GM18861 (cell line): ENCODE measurements around the gene PPP1R12B.
"Not testable (repeated sequence)": the region's sequence is repeated elsewhere in the genome, so short reads cannot be mapped to it uniquely, and the experiment has no call there.

Source experiments
- ATAC-seq: cut with Tn5 transposase; IDR thresholded peaks from one replicate; pipeline ENCODE4 v1.9.1; 2021; ENCODE audit not compliant: unreplicated experiment

The PPP1R12B gene

DNA sequence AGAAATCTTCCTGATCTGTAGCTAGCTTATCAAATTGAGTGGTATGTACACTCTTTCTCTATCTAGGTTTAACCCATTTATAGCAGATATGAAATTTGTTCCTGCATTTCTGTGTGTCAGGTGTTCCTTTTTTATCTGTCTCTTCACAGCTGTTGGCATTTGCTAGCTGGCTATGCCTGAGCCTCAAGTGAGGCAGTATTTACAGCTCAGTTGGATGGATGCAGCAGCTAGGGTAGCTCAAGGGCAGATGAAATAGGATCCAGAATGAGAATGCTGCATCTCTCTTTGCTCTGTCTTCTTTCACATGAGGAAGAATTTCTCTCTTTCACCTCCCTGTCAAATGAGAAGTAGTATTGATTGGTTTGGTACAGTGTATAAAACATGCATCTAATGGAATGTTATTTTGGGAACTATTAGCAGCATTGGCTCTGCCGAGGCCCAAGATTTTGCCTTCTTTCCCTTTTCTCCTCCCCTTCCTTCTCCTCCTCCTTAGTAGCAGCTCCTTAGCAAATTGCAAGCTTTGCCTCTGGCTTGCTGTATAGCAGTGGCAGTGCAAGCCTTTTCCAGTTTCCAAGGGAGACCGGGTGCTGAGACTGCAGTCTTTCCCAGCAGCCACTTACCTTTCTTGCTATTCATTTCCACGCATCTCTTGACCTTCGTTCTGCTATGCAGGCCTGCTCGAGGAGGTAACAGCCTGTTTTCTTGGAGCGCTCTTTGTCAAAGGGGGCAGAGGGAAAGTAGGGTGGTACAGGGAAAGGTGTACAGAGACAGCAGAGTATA, 125.0 kb downstream of the PPP1R12B start:
- ATAC-seq: not testable (repeated sequence)

GRCh38 chr1:202479661-202480060, 131.2 kb downstream of the PPP1R12B start:
- not testable (repeated sequence) for ATAC-seq

GRCh38 chr1:202480640-202481039, 132.1 kb downstream of the PPP1R12B start:
- ATAC-seq: not testable (repeated sequence)

GRCh38 chr1:202483362-202483761, 134.9 kb downstream of the PPP1R12B start:
- not testable (repeated sequence) for ATAC-seq

- ATAC-seq: not testable (repeated sequence)
Observed at GRCh38 chr1:202484032-202484431, 135.5 kb downstream of the PPP1R12B start.

DNA sequence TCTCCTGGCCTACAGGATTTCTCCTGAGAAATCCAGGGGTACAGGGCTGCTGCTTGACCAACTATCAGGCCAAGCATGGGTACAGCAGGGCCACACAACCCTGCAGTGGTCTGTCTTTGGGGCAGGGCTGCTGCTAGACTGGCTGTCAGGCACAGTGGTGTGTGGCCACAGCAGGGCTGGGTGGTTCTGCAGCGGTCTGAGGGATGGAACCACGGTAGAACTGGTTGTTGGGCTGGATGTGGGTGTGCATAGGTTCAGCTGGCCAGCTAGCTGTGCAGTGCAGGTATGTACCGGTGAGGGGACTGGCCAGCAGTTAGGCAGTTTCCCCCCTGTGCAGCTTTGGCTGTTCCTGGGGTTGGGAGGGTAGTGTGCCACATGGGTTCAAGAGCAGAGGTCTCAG, 136.3 kb downstream of the PPP1R12B start:
- ATAC-seq: not testable (repeated sequence)

DNA sequence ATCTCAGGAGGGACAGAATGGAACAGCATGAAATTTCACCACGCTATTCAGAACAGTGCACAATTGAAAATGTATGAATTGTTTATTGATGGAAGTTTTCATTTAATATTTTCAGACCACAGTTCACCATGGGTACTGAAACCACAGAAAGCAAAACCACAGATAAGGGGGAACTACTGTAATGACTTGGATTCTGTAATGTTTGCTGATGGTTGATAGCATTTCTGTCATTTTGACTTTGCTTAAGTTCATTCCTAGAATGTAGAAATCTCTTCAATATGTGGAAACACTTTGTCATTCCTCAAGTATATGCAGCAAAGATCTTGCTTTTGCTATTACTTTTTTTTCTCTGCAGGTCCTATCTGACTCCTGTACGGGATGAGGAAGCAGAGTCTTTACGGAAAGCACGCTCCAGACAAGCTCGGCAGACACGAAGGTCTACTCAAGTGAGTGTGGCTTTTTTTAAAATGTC, 139.7 kb downstream of the PPP1R12B start:
- peak; percentile 83 for ATAC-seq

DNA sequence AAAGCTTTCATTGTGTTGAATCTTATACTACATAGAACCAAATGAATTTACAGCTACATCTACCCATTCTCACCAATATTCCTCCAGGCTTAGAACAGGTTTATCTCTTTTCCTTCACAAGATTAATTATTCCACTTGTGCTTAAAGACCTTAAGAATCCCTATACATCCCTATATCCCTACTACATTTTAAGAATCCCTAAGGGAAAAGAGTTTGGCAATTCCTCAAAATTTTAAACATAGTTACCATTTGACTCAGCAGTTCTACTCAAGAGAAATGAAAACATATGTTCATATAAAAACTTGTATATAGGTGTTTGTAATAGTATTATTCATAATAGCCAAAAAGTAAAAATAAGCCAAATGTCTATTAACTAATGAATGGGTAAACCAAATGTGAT, 140.6 kb downstream of the PPP1R12B start:
- not testable (repeated sequence) for ATAC-seq

GRCh38 chr1:202493112-202493511, 144.6 kb downstream of the PPP1R12B start:
- ATAC-seq: not testable (repeated sequence)

- no peak for ATAC-seq
Observed at GRCh38 chr1:202498542-202498941, 150.0 kb downstream of the PPP1R12B start.

DNA sequence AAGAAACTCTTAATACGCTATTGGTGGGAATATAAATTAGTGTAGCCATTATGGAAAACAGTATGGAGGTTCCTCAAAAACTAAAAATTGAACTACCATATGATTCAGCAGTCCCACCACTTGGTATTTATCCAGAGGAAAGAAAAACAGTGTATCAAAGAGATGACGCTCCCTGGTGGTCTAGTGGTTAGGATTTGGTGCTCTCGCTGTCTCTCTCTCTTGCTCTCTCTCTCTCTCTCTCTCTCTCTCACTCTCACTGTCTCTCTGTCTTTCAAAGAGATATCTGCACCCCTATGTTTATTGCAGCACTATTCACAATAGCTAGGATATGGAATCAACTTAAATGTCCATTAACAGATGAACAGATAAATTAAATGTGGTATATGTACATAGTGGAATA, 151.5 kb downstream of the PPP1R12B start:
- not testable (repeated sequence) for ATAC-seq

DNA sequence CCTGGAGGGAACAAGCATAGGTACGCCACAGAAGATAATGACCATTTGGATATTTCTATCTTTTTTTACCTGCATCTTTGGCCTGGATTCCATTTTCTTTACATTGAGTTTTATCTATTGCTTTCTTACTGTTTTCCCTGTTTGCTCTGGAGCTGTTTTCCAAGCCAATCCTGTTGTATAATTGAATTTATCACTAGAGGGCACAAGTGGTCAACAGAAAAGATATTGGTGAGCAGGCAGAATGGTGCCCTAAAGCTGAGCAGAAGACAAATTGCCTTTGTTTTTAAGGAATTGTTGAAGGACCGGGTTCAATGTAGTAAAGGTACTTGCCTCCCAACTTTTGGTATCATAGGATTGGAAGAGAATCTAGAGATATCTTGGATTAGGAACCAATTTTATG, 152.8 kb downstream of the PPP1R12B start:
- ATAC-seq: no peak

DNA sequence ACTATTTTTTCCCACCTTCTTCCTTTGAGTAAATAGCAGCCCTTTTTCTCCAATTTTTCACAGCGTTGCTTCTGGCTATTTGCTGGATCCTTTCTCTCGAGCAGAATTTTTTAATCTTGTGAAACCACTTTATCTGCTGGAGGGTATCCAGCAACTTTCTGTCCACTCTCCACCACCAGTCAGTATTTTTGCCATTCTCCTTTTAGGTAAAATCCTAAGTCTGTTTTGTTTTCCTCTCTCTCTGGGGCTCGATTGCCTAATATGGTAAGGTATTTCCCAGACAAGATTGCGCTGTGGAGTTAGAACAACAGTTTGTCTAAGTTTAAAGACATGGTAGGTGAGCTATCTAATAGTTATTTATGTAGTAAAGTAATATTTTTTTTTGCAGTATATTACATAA, 156.9 kb downstream of the PPP1R12B start:
- no peak for ATAC-seq

DNA sequence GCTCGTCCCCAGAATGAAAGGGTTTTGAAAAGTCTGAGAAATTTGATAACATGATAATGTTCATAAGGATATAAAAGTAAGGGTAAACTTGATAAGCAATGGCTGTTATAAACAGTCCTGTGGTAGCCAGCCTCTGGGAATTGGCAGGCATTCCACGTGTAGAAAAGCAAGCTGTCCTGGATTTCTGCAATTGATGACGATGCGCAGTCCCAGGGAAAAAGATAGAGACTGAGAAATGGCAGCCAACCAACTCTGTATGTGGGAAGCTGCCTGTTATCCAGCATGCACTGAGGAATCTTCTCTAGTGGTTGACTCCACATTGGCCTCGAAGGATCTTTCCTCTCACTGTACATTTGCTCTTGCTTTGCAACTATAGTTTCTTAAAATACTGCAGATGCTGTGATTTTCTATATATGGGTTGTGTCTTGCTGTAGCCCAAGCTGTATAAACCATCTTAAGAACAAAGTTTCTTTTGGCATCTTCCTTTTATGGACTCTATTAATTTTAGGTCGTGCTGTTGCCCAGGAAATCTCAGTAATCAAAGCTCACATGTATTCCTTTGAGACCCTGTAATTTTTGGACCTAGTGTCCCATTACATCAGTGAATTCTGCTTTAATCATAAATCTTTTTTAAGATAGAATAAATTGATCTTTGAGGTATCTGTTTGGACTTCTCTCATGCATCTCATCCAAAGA, 157.5 kb downstream of the PPP1R12B start:
- ATAC-seq: not testable (repeated sequence)

GRCh38 chr1:202508863-202509262, 160.4 kb downstream of the PPP1R12B start:
- ATAC-seq: not testable (repeated sequence)

DNA sequence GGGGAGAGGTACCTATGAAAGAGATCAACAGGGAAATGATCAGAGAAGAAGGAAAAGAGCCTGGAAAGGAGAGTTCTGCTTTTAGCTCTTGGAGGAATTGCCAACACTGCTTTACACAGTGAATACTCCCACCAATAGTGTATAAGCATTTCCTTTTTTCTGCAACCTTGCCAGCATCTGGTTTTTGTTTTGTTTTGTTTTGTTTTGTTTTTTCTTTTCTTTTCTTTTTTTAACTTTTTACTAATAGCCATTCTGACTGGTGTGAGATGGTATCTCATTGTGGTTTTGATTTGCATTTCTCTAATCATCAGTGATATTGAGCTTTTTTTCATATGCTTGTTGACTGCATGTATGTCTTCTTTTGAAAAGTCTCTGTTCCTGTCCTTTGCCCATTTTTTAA, 165.4 kb downstream of the PPP1R12B start:
- ATAC-seq: peak; percentile 45

DNA sequence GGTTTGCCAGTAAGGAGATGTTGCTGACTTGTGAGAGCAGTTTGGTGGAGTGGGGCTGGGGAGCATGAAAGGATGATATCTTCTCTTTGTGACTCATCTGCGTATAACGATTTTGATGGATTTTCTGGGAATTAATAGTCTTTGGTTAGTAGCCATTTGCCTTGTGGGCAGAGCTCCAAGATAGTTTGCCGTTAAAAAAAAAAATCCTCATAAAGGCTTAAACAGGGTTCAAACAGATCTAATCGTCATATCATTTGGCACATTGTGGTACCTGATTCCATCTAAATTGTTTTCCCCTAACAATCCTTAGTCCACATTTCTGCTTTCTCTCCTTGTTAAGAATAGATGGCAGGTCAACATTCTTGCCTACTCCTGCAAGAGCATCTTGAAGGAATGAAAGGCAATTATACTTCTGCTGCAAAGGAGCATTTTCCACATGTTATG, 168.0 kb downstream of the PPP1R12B start:
- ATAC-seq: no peak

- not testable (repeated sequence) for ATAC-seq
Observed at GRCh38 chr1:202517146-202517545, 168.6 kb downstream of the PPP1R12B start.

- ATAC-seq: not testable (repeated sequence)
Observed at GRCh38 chr1:202518180-202518579, 169.7 kb downstream of the PPP1R12B start.

GRCh38 chr1:202518905-202519304, 170.4 kb downstream of the PPP1R12B start:
- not testable (repeated sequence) for ATAC-seq

DNA sequence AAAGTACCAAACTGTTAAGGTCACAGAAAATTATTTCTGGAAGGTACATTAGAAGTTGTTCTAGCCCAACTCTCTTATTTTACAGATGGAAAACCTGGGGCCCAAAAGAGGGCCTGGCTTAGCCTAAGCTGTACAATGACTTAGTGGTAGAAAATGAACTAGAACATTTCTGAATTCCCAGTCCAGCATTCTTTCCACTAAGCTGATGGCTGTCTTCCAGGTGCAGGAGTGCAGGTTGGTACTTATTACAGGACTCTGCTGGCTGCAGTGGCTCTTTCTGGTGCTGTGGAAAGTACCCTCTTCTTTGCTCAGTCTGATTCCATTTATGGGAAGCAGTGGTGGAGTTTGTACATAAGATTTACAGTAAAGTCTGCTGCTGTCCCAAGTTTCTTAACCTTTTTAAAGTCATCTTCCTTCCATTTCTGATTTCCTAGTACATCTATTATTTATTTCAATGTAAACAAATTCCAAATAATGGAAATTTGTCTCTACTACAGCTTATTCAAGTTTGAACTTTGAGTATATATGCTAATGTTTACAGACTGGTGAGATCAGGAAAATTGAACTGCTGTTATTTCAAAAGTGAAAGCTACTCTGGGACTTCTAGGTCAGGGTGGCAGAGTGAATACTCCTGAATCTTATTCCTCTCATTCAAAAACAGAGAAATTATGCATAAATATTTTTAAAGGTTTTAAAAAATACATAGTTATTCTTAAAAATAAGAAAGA, 171.8 kb downstream of the PPP1R12B start:
- ATAC-seq: not testable (repeated sequence)
